Spinal cord (tissue), 10 donors: ENCODE measurements around the gene MAP2K3. TPM values are rescaled to one million over a fixed set of nuclear protein-coding genes. Genes with fewer than 3 reads are reported as not detected.
A peak's percentile ranks its signal among the peaks of the same experiment; 100 is the strongest.

ENCODE experiments used
- DNase-seq, 6 donors: peaks; one replicate each; pipeline versions ENCODE4 v3.0.0 to v3.0.0-alpha.2; 2013 to 2015; ENCODE audit warnings: low spot score in 6 of 6, low read depth in 4 of 6
- H3K27ac ChIP-seq: one replicate; pipeline ENCODE4 v1.5.1; 2013; ENCODE audit warnings: low read depth, low read length, control low read depth
- H3K27me3 ChIP-seq: one replicate; pipeline ENCODE4 v1.6.1; 2013; ENCODE audit warnings: low read length; ENCODE audit not compliant: control insufficient read depth, insufficient read depth
- H3K36me3 ChIP-seq: one replicate; pipeline ENCODE4 v1.6.1; 2013; ENCODE audit warnings: low read length; ENCODE audit not compliant: control insufficient read depth, insufficient read depth
- H3K4me1 ChIP-seq: one replicate; pipeline ENCODE4 v1.6.1; 2013; ENCODE audit warnings: low read length; ENCODE audit not compliant: control insufficient read depth, insufficient read depth
- H3K4me3 ChIP-seq: one replicate; pipeline ENCODE4 v1.5.1; 2013; ENCODE audit warnings: low read depth, low read length, control low read depth
- H3K9me3 ChIP-seq: one replicate; pipeline ENCODE4 v1.6.1; 2013; ENCODE audit warnings: low read length; ENCODE audit not compliant: control insufficient read depth, insufficient read depth
- WGBS: methylation state at CpG from one replicate; pipeline ENCODE4 v1.1.5; 2013; ENCODE audit warnings: missing lambda C conversion rate; ENCODE audit not compliant: insufficient coverage; 5-methylcytosine and 5-hydroxymethylcytosine counted together
- polyA plus RNA-seq, 2 donors: library from polyadenylated mRNA; unstranded; fragments of 120-200 nt; gene quantifications; one replicate each; pipeline ENCODE4 v1.2.1, GENCODE V29; 2013; ENCODE audit not compliant: insufficient read length in 2 of 2
- total RNA-seq, 2 donors: library from RNA; depleted of rRNA in 1 of 2; stranded (reverse); fragments of 120-200 nt in 1 of 2; fragments of >200 nt in 1 of 2; gene quantifications; one replicate each; pipeline versions ENCODE4 v1.2.3 to v1.2.4, GENCODE V29; 2013 to 2014
- donor health status: healthy.

Gene MAP2K3
- total and polyA plus RNA-seq, 4 donors = 10.6 to 24.7 (median 16.7) TPM

- Histone ChIP-seq H3K27ac (no peak overlapping the region), H3K27me3 (no peaks in the 10 kb centered on the region), H3K9me3 (no peaks in the 10 kb centered on the region), H3K4me3 (no peak overlapping the region), H3K36me3 (peaks cover 53% of the 10 kb centered on the region), H3K4me1 (peaks cover 9% of the 10 kb centered on the region)
- 65% methylated on average over 9 of the region's 9 CpGs for WGBS
- no peak for DNase-seq
Observed at GRCh38 chr17:21245639-21246084, 38.8 kb upstream of the MAP2K3 start.

DNA sequence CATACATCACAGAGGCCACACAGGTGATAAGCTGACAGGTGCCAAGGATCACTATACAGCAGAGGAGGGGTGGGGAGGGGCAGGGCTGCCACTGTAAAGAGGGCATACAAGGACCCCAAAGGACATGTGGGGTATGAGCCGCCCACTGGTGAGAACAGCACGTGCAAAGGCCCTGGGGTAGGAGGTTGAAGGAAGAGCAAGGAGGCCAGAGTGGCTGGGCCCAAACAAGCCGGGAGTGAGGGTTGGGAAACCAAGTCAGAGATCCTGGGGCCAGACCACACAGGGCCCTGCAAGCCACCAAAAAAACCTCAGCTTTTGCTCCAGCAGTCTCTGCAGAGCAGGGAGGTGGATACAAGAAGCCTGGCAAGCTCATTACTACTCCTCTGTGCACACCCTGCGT lies 37.8 kb upstream of the MAP2K3 start:
- Histone ChIP-seq H3K4me1 (peaks cover 18% of the 10 kb centered on the region), H3K4me3 (no peak overlapping the region), H3K27me3 (no peaks in the 10 kb centered on the region), H3K36me3 (peaks cover 43% of the 10 kb centered on the region), H3K27ac (no peak overlapping the region), H3K9me3 (no peaks in the 10 kb centered on the region)
- WGBS = 96% methylated on average over 4 of the region's 4 CpGs
- DNase-seq = no peak

DNA sequence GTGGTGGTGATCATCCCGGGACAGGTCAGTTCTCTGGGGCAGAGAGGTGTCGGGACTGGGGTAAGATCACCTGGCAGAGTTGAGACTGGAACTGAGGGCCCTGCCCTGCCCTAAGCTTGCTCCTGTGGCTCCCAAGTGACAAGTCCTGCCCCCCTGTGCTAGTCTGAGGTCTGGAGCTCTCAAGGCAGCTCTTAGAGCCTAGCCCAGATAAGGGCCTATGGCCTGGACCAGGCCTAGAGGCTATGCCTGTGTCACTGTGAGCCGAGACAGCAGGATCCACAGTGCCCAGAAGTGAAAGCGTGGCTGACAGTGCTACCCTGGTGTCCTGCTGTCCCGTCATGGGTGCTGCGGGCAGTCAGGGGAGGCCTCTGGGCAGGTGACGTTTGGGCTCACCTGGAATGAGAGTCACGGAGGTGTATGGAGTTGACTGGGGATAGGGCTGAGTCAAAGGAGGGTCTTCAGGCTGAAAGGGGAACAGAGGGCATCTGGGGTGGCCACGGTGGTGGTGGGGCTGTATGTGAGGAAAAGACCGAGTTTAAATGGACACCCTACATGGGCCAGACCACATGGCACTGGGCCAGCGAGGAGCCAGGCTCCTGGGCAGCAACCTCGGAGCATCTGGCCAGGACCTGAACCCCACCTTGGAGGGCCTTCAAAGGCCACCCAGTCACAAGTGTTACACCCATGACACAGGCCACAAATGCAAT lies 36.8 kb upstream of the MAP2K3 start:
- DNase-seq = no peak
- 92% methylated on average over 12 of the region's 12 CpGs for WGBS
- no peaks in the 10 kb centered on the region for H3K27me3 ChIP-seq
- peaks cover 33% of the 10 kb centered on the region for H3K36me3 ChIP-seq
- H3K4me3 ChIP-seq = no peak overlapping the region
- no peak overlapping the region for H3K27ac ChIP-seq
- H3K4me1 ChIP-seq = peaks cover 19% of the 10 kb centered on the region
- H3K9me3 ChIP-seq = no peaks in the 10 kb centered on the region

- H3K36me3 ChIP-seq = peaks cover 25% of the 10 kb centered on the region
Observed at GRCh38 chr17:21248500-21248899, 36.0 kb upstream of the MAP2K3 start.

GRCh38 chr17:21249086-21249795 lies 35.3 kb upstream of the MAP2K3 start:
- H3K9me3 ChIP-seq = no peaks in the 10 kb centered on the region
- no peak overlapping the region for H3K4me3 ChIP-seq
- peaks cover 18% of the 10 kb centered on the region for H3K36me3 ChIP-seq
- 85% methylated on average over 8 of the region's 12 CpGs for WGBS
- DNase-seq = no peak
- no peaks in the 10 kb centered on the region for H3K27me3 ChIP-seq
- no peak overlapping the region for H3K27ac ChIP-seq
- H3K4me1 ChIP-seq = peaks cover 26% of the 10 kb centered on the region

More at GRCh38 chr17:21248500-21248899, 36.0 kb upstream of the MAP2K3 start:
- WGBS = 82% methylated on average over 4 of the region's 4 CpGs
- H3K4me3 ChIP-seq = no peak overlapping the region
- H3K27me3 ChIP-seq = no peaks in the 10 kb centered on the region
- no peak for DNase-seq
- no peak overlapping the region for H3K27ac ChIP-seq
- H3K4me1 ChIP-seq = peaks cover 21% of the 10 kb centered on the region
- no peaks in the 10 kb centered on the region for H3K9me3 ChIP-seq

- Histone ChIP-seq H3K36me3 (peaks cover 18% of the 10 kb centered on the region), H3K4me1 (peaks cover 26% of the 10 kb centered on the region), H3K27me3 (no peaks in the 10 kb centered on the region), H3K27ac (no peak overlapping the region), H3K9me3 (no peaks in the 10 kb centered on the region), H3K4me3 (no peak overlapping the region)
- 47% methylated on average over 6 of the region's 7 CpGs for WGBS
- no peak for DNase-seq
Observed at GRCh38 chr17:21249920-21250703, 34.4 kb upstream of the MAP2K3 start.

- Histone ChIP-seq H3K4me1 (peaks cover 26% of the 10 kb centered on the region), H3K36me3 (peaks cover 18% of the 10 kb centered on the region), H3K27me3 (no peaks in the 10 kb centered on the region), H3K9me3 (no peaks in the 10 kb centered on the region), H3K27ac (no peak overlapping the region), H3K4me3 (no peak overlapping the region)
- DNase-seq = no peak
- 75% methylated on average over 3 of the region's 4 CpGs for WGBS
Observed at GRCh38 chr17:21250854-21251253, 33.7 kb upstream of the MAP2K3 start.

DNA sequence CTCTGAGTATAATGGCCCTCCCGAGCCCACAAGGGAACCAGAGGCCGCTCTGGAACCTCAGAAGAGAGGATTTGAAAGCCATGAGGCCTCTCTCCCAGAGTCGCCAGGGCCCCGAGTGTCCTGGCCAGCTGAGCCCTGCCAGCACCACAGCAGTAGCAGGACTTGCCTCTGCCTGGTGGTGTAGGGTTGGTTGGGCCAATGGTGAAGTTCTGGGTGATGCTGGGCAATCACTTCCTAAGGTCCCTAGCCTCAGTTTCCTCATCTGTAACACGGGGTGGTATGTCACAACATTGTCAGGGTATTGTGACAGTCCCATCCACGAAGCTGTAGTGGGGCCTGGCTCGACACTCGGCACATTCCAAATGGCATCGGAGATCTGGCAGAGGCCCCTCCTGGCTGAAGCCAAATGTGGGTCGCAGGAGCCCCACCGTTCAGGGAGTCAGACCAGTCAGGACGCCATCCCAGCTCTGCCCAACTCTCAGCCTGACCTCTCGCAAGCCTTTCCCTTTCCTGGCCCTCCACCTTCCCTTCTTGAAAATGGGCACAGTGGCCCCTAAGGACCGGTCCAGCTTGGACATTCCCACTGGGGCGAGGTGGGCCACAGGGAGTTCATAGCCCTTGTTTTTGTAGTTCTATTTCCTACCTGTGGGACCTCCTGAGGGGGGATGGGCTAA lies 33.0 kb upstream of the MAP2K3 start:
- no peak for DNase-seq
- Histone ChIP-seq H3K4me3 (no peak overlapping the region), H3K27me3 (no peaks in the 10 kb centered on the region), H3K36me3 (peaks cover 18% of the 10 kb centered on the region), H3K4me1 (peaks cover 26% of the 10 kb centered on the region), H3K9me3 (no peaks in the 10 kb centered on the region), H3K27ac (no peak overlapping the region)
- 86% methylated on average over 11 of the region's 15 CpGs for WGBS

DNA sequence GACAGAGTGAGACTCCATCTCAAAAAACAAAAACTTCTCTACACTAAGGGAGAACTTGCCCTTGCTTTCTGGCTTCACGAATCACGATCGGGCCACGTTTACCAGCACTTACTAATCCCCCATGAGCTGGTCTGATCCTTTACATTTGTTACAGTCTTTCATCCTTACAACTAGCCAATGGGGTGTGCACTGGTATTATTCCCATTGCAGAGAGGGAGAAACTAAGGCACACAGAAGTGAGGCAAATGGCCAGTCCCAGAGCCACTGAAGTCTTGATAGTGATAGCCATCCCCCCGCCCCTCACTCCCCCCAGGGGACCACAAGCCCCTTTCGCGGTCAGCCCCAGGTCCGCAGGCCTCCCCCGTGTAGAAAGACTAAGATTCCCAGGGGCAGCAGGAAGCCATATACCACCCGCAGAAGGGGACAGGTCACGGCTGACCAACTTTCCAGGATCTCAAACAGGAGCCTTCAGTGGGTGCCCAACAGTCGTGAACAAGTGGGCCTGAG lies 32.2 kb upstream of the MAP2K3 start:
- Histone ChIP-seq H3K36me3 (peaks cover 15% of the 10 kb centered on the region), H3K27me3 (no peaks in the 10 kb centered on the region), H3K4me1 (peaks cover 26% of the 10 kb centered on the region), H3K27ac (no peak overlapping the region), H3K4me3 (peak overlapping the region; percentile 50), H3K9me3 (no peaks in the 10 kb centered on the region)
- no peak for DNase-seq
- WGBS = 5% methylated on average over 8 of the region's 12 CpGs
